HepG2 (cell line): ENCODE results near the gene ACADVL. TPM values are rescaled to one million over a fixed set of nuclear protein-coding genes. Genes with fewer than 3 reads are reported as not detected.

Source experiments
- ARHGAP35 ChIP-seq: sonication (generic); formaldehyde crosslinking; IDR thresholded peaks from 2 replicates; pipeline ENCODE4 v1.9.0; 2022; ENCODE audit warnings: mild to moderate bottlenecking, inconsistent platforms, moderate library complexity, missing genetic modification reagents, borderline replicate concordance
- HNF1A ChIP-seq, 2 experiments: sonication (generic) in 1 of 2; formaldehyde crosslinking in 1 of 2; IDR thresholded peaks; 2 replicates each; pipeline versions ENCODE4 v1.4.0 to v1.6.1; 2016 to 2020; ENCODE audit warnings: borderline replicate concordance in 1 of 2, low read depth in 1 of 2, mild to moderate bottlenecking in 1 of 2, missing genetic modification reagents in 1 of 2
- KDM6A ChIP-seq: IDR thresholded peaks from 2 replicates; pipeline ENCODE4 v1.6.1; 2016; ENCODE audit warnings: low read depth
- KLF12 ChIP-seq: sonication (generic); formaldehyde crosslinking; IDR thresholded peaks from 2 replicates; pipeline ENCODE4 v1.4.0; 2020; ENCODE audit warnings: missing genetic modification reagents, borderline replicate concordance
- MEIS1 ChIP-seq: sonication (generic); formaldehyde crosslinking; IDR thresholded peaks from 2 replicates; pipeline ENCODE4 v1.9.0; 2021; ENCODE audit warnings: mild to moderate bottlenecking, missing genetic modification reagents, moderate library complexity, borderline replicate concordance
- ZIK1 ChIP-seq: sonication (generic); formaldehyde crosslinking; IDR thresholded peaks from 2 replicates; pipeline ENCODE4 v1.5.0; 2020; ENCODE audit warnings: mild to moderate bottlenecking, low read depth, missing genetic modification reagents, borderline replicate concordance
- ZNF17 ChIP-seq: sonication (generic); formaldehyde crosslinking; IDR thresholded peaks from 2 replicates; pipeline ENCODE4 v1.5.0; 2020; ENCODE audit warnings: mild to moderate bottlenecking, missing genetic modification reagents
- ZNF318 ChIP-seq: sonication (generic); formaldehyde crosslinking; IDR thresholded peaks from 2 replicates; pipeline ENCODE4 v1.4.0; 2020; ENCODE audit warnings: mild to moderate bottlenecking, missing genetic modification reagents
- ZNF451 ChIP-seq: sonication (generic); formaldehyde crosslinking; IDR thresholded peaks from 2 replicates; pipeline ENCODE4 v1.5.0; 2020; ENCODE audit warnings: mild to moderate bottlenecking, missing genetic modification reagents
- ZNF678 ChIP-seq: sonication (generic); formaldehyde crosslinking; IDR thresholded peaks from 2 replicates; pipeline ENCODE4 v1.4.0; 2020; ENCODE audit warnings: mild to moderate bottlenecking, missing genetic modification reagents
- ZNF879 ChIP-seq: sonication (generic); formaldehyde crosslinking; IDR thresholded peaks from 2 replicates; pipeline ENCODE4 v1.8.1; 2023; ENCODE audit warnings: missing genetic modification reagents
- polyA plus RNA-seq, 8 experiments: library from polyadenylated mRNA; depleted of rRNA in 3 of 8; stranded (reverse) in 7 of 8; unstranded in 1 of 8; fragments of >200 nt; fragmentation: Illumina TruSeq in 4 of 8; extraction: Trizol in 4 of 8; gene quantifications; 2 replicates each; pipeline versions ENCODE4 v1.2.1 to v1.2.3, GENCODE V29; 2011 to 2016; ENCODE audit warnings: low read depth in 4 of 8, missing spikeins in 1 of 8, mixed read lengths in 1 of 8; ENCODE audit not compliant: insufficient read depth in 1 of 8
- total RNA-seq, 5 experiments: library from RNA; depleted of rRNA; stranded (reverse); fragments of >200 nt; fragmentation: Illumina TruSeq; extraction: Trizol; gene quantifications; 2 replicates each; pipeline ENCODE4 v1.2.3, GENCODE V29; 2016; ENCODE audit warnings: low read depth in 1 of 5

ACADVL gene
- total and polyA plus RNA-seq, 2 of the 13 experiments (the other 11 are each of a cell fraction or from before 2014, with no cell fraction given): 219 to 412 TPM

GRCh38 chr17:7234083-7234951, 14.6 kb downstream of the ACADVL start, which contains the start of gene DVL2 (continued):
- TF ChIP-seq HNF1A (IDR thresholded peaks at IDR 0.05; ENCODE audit: low read depth) (peak; percentile 35; the same call in 1 of the 2 replicates), HNF1A (CRISPR knock-in tag; IDR thresholded peaks at IDR 0.05; ENCODE audit: borderline replicate concordance) (peak; percentile 72; the same call in 1 of the 2 replicates), MEIS1 (CRISPR knock-in tag) (0 out of 2 replicates have a peak, but pooled peaks have one; percentile 19), ZIK1 (peak; percentile 78), KLF12 (CRISPR knock-in tag) (peak; percentile 86), KDM6A (CRISPR knock-in tag) (no peak), ZNF17 (CRISPR knock-in tag) (no peak), ARHGAP35 (CRISPR knock-in tag) (peak; percentile 68; the same call in 1 of the 2 replicates), ZNF451 (CRISPR knock-in tag) (peak; percentile 97), ZNF879 (0 out of 2 replicates have a peak, but pooled peaks have one; percentile 66), ZNF318 (CRISPR knock-in tag) (peak; percentile 100), ZNF678 (0 out of 2 replicates have a peak, but pooled peaks have one; percentile 17)
